Kidney epithelial cell (primary cell): ENCODE measurements around the gene ZNF366. TPM values are rescaled to one million over a fixed set of nuclear protein-coding genes. Genes with fewer than 3 reads are reported as not detected.

ENCODE experiments used
- DNase-seq: peaks from one replicate; pipeline ENCODE4 v3.0.0-alpha.2; 2010; ENCODE audit warnings: low read depth
- H3K27me3 ChIP-seq: 2 replicates; pipeline ENCODE4 v1.6.0; 2011; ENCODE audit warnings: low read length; ENCODE audit not compliant: control insufficient read depth, insufficient read depth
- H3K36me3 ChIP-seq: 2 replicates; pipeline ENCODE4 v1.5.1; 2011; ENCODE audit warnings: low read length; ENCODE audit not compliant: control insufficient read depth, insufficient read depth
- H3K4me3 ChIP-seq: 2 replicates; pipeline ENCODE4 v1.5.1; 2011; ENCODE audit warnings: low read depth, mild to moderate bottlenecking, control low read depth, low read length
- CTCF ChIP-seq: IDR thresholded peaks from 2 replicates; pipeline ENCODE4 v1.5.1; 2011; ENCODE audit warnings: mild to moderate bottlenecking, moderate library complexity, low read length, control low read depth, inconsistent platforms; ENCODE audit not compliant: insufficient read depth, poor library complexity, severe bottlenecking
- total RNA-seq: library from RNA; depleted of rRNA; stranded (reverse); fragments of >200 nt; gene quantifications from 2 replicates; pipeline ENCODE4 v1.2.3, GENCODE V29; 2015

Gene ZNF366
- total RNA-seq, 1 donor from 2014 or later, result 0.13 TPM

- no peak for TF ChIP-seq CTCF
- Histone ChIP-seq H3K4me3 (no peak overlapping the region), H3K27me3 (no peaks in the 10 kb centered on the region), H3K36me3 (no peaks in the 10 kb centered on the region)
- no peak for DNase-seq
These were observed 39.2 kb downstream of the ZNF366 start for GRCh38 chr5:72468024-72468423.

GRCh38 chr5:72467461-72467860 is 39.7 kb downstream of the ZNF366 start:
- no peak for DNase-seq

GRCh38 chr5:72465601-72466563 is 41.3 kb downstream of the ZNF366 start:
- Histone ChIP-seq H3K36me3 (no peaks in the 10 kb centered on the region), H3K27me3 (no peaks in the 10 kb centered on the region), H3K4me3 (no peak overlapping the region)
- peak; percentile 47 for DNase-seq
- TF ChIP-seq CTCF, result no peak

More at GRCh38 chr5:72467461-72467860, 39.7 kb downstream of the ZNF366 start:
- Histone ChIP-seq H3K27me3 (no peaks in the 10 kb centered on the region), H3K4me3 (no peak overlapping the region), H3K36me3 (no peaks in the 10 kb centered on the region)
- no peak for TF ChIP-seq CTCF

GRCh38 chr5:72465066-72465465 is 42.1 kb downstream of the ZNF366 start:
- H3K4me3 ChIP-seq, result no peak overlapping the region
- no peak for DNase-seq
- H3K27me3 ChIP-seq, result no peaks in the 10 kb centered on the region
- no peak for TF ChIP-seq CTCF
- H3K36me3 ChIP-seq, result no peaks in the 10 kb centered on the region

GRCh38 chr5:72464071-72464470 is 43.1 kb downstream of the ZNF366 start:
- no peak overlapping the region for H3K4me3 ChIP-seq
- H3K27me3 ChIP-seq, result no peaks in the 10 kb centered on the region
- DNase-seq, result no peak
- TF ChIP-seq CTCF, result no peak
- no peaks in the 10 kb centered on the region for H3K36me3 ChIP-seq
